HG03175 (cell line): ENCODE measurements around the gene ASCL3.
"Not testable (repeated sequence)": the region's sequence is repeated elsewhere in the genome, so short reads cannot be mapped to it uniquely, and the experiment has no call there.

Source experiments
- ATAC-seq: cut with Tn5 transposase; IDR thresholded peaks from one replicate; pipeline ENCODE4 v1.9.1; 2021; ENCODE audit warnings: mild to moderate bottlenecking, moderate library complexity; ENCODE audit not compliant: unreplicated experiment

Gene ASCL3

DNA sequence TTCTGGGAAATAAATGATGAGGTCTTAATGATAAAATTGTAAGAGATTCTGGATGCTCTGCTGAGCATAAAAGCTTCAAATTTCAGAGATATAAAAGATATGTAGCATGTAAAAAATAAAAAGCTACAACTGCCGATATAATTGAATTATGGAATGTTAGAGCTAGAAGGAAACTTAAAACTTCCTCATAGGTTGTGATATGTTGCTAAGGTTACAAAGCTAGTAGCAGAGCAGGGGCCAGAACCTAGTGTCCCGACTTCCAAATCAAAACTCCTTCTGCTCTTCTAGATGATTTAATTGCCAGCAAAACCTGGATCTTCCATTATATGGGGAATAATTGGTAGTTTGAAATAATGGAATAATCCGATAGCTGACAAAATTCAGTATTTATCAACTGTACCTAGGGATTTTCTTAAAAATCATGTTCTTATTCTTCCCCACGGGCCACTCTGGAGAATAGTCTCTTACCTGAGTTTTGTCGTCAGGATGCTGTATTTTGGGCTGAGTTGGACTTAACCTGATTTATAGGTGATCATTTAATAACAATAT is at the start of gene ASCL3:
TSS of gene ASCL3 (minus strand) at position 499 of the 549 bp plus-strand sequence. CDS start 4,855 bp downstream, outside the sequence.
- ATAC-seq, result no peak

DNA sequence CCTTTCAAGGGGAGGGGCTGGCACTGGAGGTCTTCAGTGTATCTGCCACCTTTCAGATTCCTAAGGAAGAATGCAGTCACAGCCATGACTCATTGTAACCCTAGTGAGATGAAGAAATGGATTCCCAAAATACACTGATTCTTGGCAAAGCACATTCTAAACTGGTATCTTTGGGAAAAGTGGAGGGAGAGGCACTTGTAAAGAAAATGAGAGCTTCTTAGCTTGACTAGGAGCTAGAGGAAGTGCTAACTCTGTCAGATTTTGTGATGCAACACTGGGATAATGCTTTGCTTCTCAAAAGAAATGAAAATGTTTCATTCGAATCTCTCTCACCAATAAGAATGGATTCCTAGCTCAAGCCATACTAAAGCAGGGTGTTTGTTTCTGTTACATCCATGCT is 46.6 kb upstream of the ASCL3 start:
- no peak for ATAC-seq

- no peak for ATAC-seq
These were observed 45.8 kb upstream of the ASCL3 start for GRCh38 chr11:8988329-8989234.

DNA sequence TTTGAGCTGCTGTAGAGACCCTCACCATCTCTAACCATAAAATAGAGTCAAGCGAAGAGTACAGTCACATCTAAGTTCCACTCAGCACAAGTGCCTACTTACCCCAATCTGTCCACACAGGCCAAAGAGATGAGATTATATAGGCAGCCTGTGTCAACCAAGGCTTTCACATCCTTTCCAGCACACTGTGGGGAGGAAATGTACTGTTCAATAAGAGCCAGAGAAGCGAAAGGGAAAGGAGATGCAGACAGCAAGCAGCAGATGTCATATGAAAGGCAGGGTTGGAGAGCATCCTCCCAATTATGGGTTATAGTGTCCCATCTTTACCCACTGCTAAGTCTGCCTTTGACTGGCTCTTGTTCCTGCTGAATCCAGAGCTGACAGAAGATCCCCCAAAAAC is 44.6 kb upstream of the ASCL3 start:
- peak; percentile 50 for ATAC-seq

DNA sequence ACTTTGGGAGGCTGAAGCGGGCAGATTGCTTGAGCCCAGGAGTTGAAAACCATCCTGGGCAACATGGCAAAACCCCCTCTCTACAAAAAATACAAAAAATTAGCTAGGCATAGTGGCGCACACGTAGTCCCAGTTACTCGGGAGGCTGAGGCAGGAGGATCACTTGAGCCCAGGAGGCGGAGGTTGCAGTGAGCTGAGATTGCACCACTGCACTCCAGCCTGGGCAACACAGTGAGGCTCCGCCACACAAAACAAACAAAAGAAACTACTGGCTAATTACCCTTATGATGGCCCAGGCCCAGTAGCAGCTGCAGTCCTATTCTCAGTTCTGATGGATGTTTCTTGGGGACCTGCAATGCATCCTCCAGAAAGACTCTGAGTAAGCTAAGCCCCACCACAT is 44.0 kb upstream of the ASCL3 start:
- ATAC-seq, result not testable (repeated sequence)

- ATAC-seq, result no peak
These were observed 42.6 kb upstream of the ASCL3 start for GRCh38 chr11:8985462-8985861.

DNA sequence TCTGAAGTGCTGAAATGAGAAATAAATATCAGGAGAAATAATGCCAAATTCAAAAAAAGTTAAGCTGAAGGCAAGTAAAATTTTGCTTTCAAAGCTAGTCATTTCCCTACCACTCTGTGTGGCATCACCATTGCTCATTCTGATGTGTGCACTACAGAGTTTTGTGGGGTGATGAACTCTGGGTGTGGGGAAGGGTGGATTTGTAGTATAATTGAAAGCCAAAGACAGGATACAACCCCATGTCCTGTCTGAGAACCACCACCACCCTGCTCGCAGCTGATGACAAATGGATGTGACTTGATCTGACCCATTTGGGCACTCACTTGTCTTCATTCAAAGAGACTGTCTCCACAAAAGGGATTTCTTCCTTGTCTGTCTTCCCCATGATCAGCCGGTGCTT is 40.7 kb upstream of the ASCL3 start:
- no peak for ATAC-seq

GRCh38 chr11:8980485-8980884 is 37.7 kb upstream of the ASCL3 start:
- ATAC-seq, result no peak

GRCh38 chr11:8979365-8979764 is 36.5 kb upstream of the ASCL3 start:
- not testable (repeated sequence) for ATAC-seq

DNA sequence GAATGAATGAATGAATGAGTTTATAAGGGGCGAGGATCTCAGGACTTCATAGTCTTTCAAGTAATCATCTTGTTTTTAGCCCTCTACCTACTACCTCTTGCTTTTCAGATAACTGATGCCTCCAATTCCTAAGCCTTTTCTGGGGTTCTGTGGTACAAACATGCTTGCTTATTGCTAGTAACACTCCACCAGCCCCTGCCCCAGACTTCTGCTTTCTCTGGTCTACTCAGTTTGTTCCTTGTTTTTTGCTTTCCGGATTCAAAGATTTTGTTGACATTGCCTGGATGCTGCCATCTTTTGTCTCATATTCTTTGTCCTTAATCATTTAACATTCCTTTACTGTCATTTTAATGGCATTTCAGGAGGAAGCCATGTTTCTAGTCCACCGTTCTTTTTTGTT is 30.3 kb upstream of the ASCL3 start:
- no peak for ATAC-seq

DNA sequence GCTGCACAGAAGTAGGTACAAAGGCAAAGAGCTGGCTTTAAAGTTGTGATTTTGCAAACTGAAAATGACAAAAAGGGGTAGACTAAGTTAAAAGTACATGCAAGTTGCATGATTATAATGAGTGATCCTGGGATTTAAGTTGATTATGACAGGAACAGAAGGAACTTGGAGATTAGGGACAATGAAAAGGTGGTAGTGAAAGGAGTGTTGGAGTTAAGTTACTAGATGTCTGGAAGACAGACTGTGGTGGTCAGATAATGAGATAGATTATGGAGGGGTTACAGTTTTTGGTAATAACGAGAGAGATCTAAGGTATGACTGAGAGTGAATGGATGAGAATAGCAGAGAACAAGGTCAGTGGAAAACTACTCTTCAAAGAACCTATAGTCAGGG is 29.1 kb upstream of the ASCL3 start:
- no peak for ATAC-seq

DNA sequence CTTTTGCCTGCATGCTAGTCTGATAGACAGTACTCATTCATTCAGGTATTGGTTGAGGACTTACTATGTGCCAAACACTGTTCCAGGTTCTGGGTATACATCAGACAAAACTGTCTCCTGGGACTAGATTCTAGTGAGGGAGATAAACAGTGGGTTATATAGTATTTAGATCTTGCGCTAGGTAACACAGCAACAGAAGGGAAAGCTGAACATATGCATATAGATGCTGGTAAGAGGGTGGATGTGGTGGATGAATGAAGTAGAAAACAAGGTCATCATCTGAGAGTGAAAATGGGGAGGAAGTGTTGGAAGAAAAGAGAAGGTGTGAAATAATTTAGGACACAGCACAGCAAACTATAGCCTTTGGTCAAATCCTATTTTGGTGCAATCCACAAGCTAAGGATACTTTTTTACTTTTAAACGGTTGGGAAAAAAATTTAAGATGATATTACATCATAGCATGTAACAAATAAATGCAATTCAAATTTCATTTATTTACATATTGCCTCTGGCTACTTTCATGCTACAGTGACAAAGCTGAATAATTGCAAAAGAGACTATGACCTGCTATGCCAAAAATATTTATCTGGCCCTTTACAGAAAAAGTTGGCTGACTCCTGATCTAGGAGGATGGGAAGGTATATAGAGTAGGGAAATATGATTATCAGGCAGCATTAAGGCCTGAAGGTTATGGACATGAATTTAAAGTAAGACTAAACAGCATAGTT is 28.5 kb upstream of the ASCL3 start:
- no peak for ATAC-seq

GRCh38 chr11:8967184-8967583 is 24.4 kb upstream of the ASCL3 start:
- ATAC-seq, result no peak

- ATAC-seq, result peak; percentile 82
These were observed 21.8 kb upstream of the ASCL3 start, which contains the start of gene TMEM9B for GRCh38 chr11:8964324-8965320. Gene TMEM9B (minus strand): TSS chr11:8964442. CDS start chr11:8964313, 129 bp downstream.

DNA sequence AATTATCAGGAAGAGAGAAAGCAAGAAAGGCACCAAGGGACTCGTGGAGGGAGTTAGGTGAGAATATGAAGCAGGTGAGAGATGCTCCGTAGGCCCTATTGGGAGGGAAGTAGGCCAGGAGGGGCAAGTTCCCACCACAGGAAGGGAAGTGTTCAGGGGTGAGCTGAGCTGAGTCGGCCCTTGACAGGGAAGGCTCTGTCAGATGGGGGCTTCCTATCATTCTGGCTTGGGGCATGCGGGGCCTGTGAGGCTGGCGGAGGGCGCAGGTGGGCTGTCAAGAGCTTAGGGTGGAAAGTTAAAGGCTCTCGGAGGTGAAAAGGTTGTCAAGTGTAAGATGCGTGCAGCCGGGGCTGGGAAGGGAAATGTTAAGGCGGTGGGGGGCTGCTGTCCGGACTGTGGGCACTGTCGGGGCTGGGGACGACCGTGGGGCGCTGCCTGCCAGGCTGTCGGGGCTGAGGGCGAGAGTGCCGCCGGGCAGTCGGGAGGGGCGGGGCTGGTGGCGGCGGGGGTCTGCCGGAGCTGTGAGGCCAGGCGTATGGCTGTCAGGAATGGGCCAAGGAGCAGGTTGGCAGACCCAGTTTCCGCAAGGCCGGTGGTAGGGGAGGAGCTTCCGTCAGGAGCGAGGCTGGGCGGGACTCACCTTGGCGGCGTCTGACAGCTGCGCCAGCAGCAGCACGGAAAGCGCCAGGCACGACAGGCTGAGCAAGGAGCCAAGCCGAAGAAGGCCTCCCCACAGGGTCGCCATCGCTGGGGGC is 20.9 kb upstream of the ASCL3 start:
- peak; percentile 72 for ATAC-seq

DNA sequence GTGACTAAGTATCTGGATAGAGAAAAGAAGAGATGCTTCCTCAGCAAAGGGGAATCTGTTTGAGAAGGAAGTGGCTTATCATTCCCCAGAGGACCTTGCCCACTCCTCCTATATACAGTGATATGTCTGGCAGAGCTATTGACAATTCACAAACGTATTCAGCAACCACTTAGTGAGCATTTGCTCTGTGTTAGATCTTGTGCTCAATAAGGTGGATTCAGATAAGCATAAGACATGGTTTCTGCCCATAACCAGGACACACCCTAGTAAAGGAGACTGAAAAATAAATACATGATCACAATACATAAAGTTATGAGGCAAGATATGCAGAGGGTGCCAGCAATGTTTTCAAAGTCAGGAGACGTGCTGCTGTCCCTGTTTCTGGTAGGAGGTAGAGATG is 20.0 kb upstream of the ASCL3 start:
- ATAC-seq, result no peak

GRCh38 chr11:8961401-8961800 is 18.6 kb upstream of the ASCL3 start:
- no peak for ATAC-seq

GRCh38 chr11:8959546-8960166 is 16.8 kb upstream of the ASCL3 start:
- ATAC-seq, result peak; percentile 42

DNA sequence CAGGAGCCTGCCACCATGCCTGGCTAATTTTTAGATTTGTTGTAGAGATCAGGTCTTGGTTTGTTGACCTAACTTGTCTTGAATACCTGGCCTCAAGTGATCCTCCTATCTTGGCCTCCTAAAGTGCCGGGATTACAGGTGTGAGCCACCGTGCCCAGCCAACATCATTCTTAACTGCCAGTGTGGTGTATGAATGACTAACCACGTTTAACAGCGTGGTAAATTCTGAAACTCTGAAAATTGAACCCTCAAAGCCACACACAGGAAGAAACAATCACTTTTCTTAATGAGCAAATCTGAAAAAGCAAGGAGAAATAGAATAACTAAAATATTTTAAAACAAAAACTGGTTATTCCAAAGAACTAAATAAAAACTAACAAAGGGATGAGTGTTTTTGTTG is 14.0 kb upstream of the ASCL3 start:
- ATAC-seq, result no peak
